ENCODE results near the gene SPAG5. TPM values are rescaled to one million over a fixed set of nuclear protein-coding genes. Genes with fewer than 3 reads are reported as not detected.

SPAG5 gene
- total and polyA plus RNA-seq, 8 donors: 9.5 to 91.5 (median 51.6) TPM

- peaks cover 4 to 100% of the 10 kb centered on the region in 2 donors for H3K36me3 ChIP-seq
- intact Hi-C loops (cut with DNase I): no loop called here
Observed at GRCh38 chr17:28620010-28620409, 21.2 kb upstream of the SPAG5 start.

GRCh38 chr17:28618464-28618863 lies 19.6 kb upstream of the SPAG5 start:
- ATAC-seq (no peak), DNase-seq (no peak)
- intact Hi-C loops (cut with DNase I): loop anchor here in 1 of 2 donors (10.0 kb wide), 1 partner anchor 74 kb away; no protein-coding TSS in a partner anchor
- no peak overlapping the region for H3K27ac ChIP-seq
- no peaks in the 10 kb centered on the region for H3K4me1 ChIP-seq
- no peak overlapping the region for H3K4me3 ChIP-seq
- H3K36me3 ChIP-seq: peaks cover 4 to 100% of the 10 kb centered on the region in 2 donors
- TF ChIP-seq, protein P1, sequence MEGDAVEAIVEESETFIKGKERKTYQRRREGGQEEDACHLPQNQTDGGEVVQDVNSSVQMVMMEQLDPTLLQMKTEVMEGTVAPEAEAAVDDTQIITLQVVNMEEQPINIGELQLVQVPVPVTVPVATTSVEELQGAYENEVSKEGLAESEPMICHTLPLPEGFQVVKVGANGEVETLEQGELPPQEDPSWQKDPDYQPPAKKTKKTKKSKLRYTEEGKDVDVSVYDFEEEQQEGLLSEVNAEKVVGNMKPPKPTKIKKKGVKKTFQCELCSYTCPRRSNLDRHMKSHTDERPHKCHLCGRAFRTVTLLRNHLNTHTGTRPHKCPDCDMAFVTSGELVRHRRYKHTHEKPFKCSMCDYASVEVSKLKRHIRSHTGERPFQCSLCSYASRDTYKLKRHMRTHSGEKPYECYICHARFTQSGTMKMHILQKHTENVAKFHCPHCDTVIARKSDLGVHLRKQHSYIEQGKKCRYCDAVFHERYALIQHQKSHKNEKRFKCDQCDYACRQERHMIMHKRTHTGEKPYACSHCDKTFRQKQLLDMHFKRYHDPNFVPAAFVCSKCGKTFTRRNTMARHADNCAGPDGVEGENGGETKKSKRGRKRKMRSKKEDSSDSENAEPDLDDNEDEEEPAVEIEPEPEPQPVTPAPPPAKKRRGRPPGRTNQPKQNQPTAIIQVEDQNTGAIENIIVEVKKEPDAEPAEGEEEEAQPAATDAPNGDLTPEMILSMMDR (IDR thresholded peaks at IDR 0.05): no peak
- no peaks in the 10 kb centered on the region for H3K27me3 ChIP-seq
- no peaks in the 10 kb centered on the region for H3K9me3 ChIP-seq

More at GRCh38 chr17:28620010-28620409, 21.2 kb upstream of the SPAG5 start:
- H3K27ac ChIP-seq: no peak overlapping the region
- no peak for ATAC-seq
- H3K4me3 ChIP-seq: no peak overlapping the region
- TF ChIP-seq, protein P1 (IDR thresholded peaks at IDR 0.05): no peak
- H3K9me3 ChIP-seq: no peaks in the 10 kb centered on the region
- DNase-seq: no peak
- H3K27me3 ChIP-seq: no peaks in the 10 kb centered on the region
- H3K4me1 ChIP-seq: no peaks in the 10 kb centered on the region

DNA sequence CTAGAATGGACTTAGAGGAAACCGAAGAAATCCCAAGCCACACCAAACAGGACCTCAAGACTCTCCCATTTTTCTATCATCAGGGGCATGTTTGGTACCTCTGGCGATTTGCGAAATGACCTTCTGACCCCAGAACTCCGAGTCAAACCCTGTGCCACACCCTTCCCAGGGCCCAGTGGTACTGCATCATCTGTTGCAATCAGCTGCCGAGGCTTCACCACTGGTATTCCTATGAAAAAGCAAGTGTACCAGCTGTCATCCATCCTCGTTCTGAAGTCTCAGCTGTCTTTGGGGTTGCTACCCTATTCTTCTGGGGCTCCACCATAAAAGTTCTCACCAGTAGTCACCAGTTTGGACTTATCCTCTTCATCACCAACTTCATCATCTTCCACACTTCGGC lies 17.5 kb upstream of the SPAG5 start:
- no peak for DNase-seq
- no peak for ATAC-seq
- Histone ChIP-seq H3K27ac (no peak overlapping the region), H3K36me3 (peaks cover 4 to 99% of the 10 kb centered on the region in 2 donors), H3K4me3 (no peak overlapping the region), H3K4me1 (no peaks in the 10 kb centered on the region), H3K27me3 (no peaks in the 10 kb centered on the region), H3K9me3 (no peaks in the 10 kb centered on the region)
- intact Hi-C loops (cut with DNase I): loop anchor here in 1 of 2 donors (10.0 kb wide), 1 partner anchor 71 kb away; no protein-coding TSS in a partner anchor
- TF ChIP-seq, protein P1 (IDR thresholded peaks at IDR 0.05): no peak

GRCh38 chr17:28615260-28615940 lies 16.6 kb upstream of the SPAG5 start:
- H3K36me3 ChIP-seq: peaks cover 4 to 99% of the 10 kb centered on the region in 2 donors
- ATAC-seq (no peak), DNase-seq (no peak)
- H3K4me1 ChIP-seq: no peaks in the 10 kb centered on the region
- no peaks in the 10 kb centered on the region for H3K27me3 ChIP-seq
- TF ChIP-seq, protein P1 (IDR thresholded peaks at IDR 0.05): no peak
- H3K9me3 ChIP-seq: no peaks in the 10 kb centered on the region
- intact Hi-C loops (cut with DNase I): loop anchor here in 1 of 2 donors (10.0 kb wide), 1 partner anchor 71 kb away; no protein-coding TSS in a partner anchor
- no peak overlapping the region for H3K27ac ChIP-seq
- H3K4me3 ChIP-seq: no peak overlapping the region

- Histone ChIP-seq H3K36me3 (peaks cover 0 to 97% of the 10 kb centered on the region in 2 donors), H3K9me3 (no peaks in the 10 kb centered on the region), H3K4me1 (no peaks in the 10 kb centered on the region), H3K4me3 (no peak within 1 kb of the TSS), H3K27me3 (no peaks in the 10 kb centered on the region), H3K27ac (no peak within 1 kb of the TSS)
- DNase-seq: no peak
- intact Hi-C loops (cut with DNase I): loop anchor here in 1 of 2 donors (10.0 kb wide), 1 partner anchor 69 kb away; no protein-coding TSS in a partner anchor
- TF ChIP-seq, protein P1 (IDR thresholded peaks at IDR 0.05): no peak
- no peak for ATAC-seq
Observed at GRCh38 chr17:28613931-28614381, 15.1 kb upstream of the SPAG5 start, which contains the start of gene RSKR. Gene RSKR (minus strand): TSS chr17:28614185. CDS start chr17:28614161, 24 bp downstream.

Measured in left lung (tissue), 10 donors.